Progenitor cell of endocrine pancreas (in vitro differentiated cells): Measurements from ENCODE around the gene DNAJC27. TPM values are rescaled to one million over a fixed set of nuclear protein-coding genes. Genes with fewer than 3 reads are reported as not detected.

ENCODE experiments used
- DNase-seq: peaks from one replicate; pipeline ENCODE4 v3.0.0; 2021; ENCODE audit warnings: low spot score; ENCODE audit not compliant: unreplicated experiment
- H3K27ac Mint-ChIP-seq: 2 replicates; pipeline ENCODE4 v1.8.0; 2021; ENCODE audit warnings: mild to moderate bottlenecking, moderate library complexity, mixed read lengths
- H3K27me3 Mint-ChIP-seq: 2 replicates; pipeline ENCODE4 v1.8.0; 2021; ENCODE audit warnings: mixed read lengths
- H3K36me3 Mint-ChIP-seq: 2 replicates; pipeline ENCODE4 v1.8.0; 2022; ENCODE audit warnings: mixed read lengths; ENCODE audit not compliant: insufficient read depth
- H3K4me1 Mint-ChIP-seq: 2 replicates; pipeline ENCODE4 v1.8.0; 2021; ENCODE audit warnings: low read depth, mixed read lengths
- H3K4me3 Mint-ChIP-seq: 2 replicates; pipeline ENCODE4 v1.8.0; 2021; ENCODE audit warnings: low read depth, mild to moderate bottlenecking, moderate library complexity, mixed read lengths
- H3K9me3 Mint-ChIP-seq: 2 replicates; pipeline ENCODE4 v1.8.0; 2021; ENCODE audit warnings: low read depth, mixed read lengths
- CTCF ChIP-seq: fragments of 200-600 bp; sonication (generic); IDR thresholded peaks from one replicate; pipeline ENCODE4 v1.5.0; 2021; ENCODE audit warnings: antibody characterized with exemption, mild to moderate bottlenecking; ENCODE audit not compliant: unreplicated experiment
- total RNA-seq: library from RNA; stranded (reverse); gene quantifications from 2 replicates; pipeline ENCODE4 v1.2.1, GENCODE V29; 2021

The DNAJC27 gene
- total RNA-seq, 1 donor from 2014 or later: 11.3 TPM

- H3K36me3 Mint-ChIP-seq: peaks cover 58% of the 10 kb centered on the region
- H3K4me3 Mint-ChIP-seq: no peak overlapping the region
- no peaks in the 10 kb centered on the region for H3K27me3 Mint-ChIP-seq
- no peak for TF ChIP-seq CTCF
- H3K27ac Mint-ChIP-seq: no peak overlapping the region
- peaks cover 11% of the 10 kb centered on the region for H3K9me3 Mint-ChIP-seq
- no peaks in the 10 kb centered on the region for H3K4me1 Mint-ChIP-seq
- DNase-seq: no peak
Observed at GRCh38 chr2:24957976-24958375, 13.8 kb downstream of the DNAJC27 start.

GRCh38 chr2:24957221-24957620 lies 14.5 kb downstream of the DNAJC27 start:
- Mint-ChIP-seq H3K9me3 (peaks cover 11% of the 10 kb centered on the region), H3K27me3 (no peaks in the 10 kb centered on the region), H3K4me3 (no peak overlapping the region), H3K27ac (no peak overlapping the region), H3K4me1 (no peaks in the 10 kb centered on the region), H3K36me3 (peaks cover 59% of the 10 kb centered on the region)
- TF ChIP-seq CTCF: no peak
- DNase-seq: no peak

- no peak overlapping the region for H3K4me3 Mint-ChIP-seq
- H3K4me1 Mint-ChIP-seq: no peaks in the 10 kb centered on the region
- DNase-seq: no peak
- H3K27me3 Mint-ChIP-seq: no peaks in the 10 kb centered on the region
- H3K36me3 Mint-ChIP-seq: peaks cover 68% of the 10 kb centered on the region
- H3K27ac Mint-ChIP-seq: no peak overlapping the region
- TF ChIP-seq CTCF: no peak
- H3K9me3 Mint-ChIP-seq: peaks cover 11% of the 10 kb centered on the region
Observed at GRCh38 chr2:24955921-24956320, 15.8 kb downstream of the DNAJC27 start.

GRCh38 chr2:24955232-24955631 lies 16.5 kb downstream of the DNAJC27 start:
- peaks cover 69% of the 10 kb centered on the region for H3K36me3 Mint-ChIP-seq
- no peak for DNase-seq
- no peak overlapping the region for H3K4me3 Mint-ChIP-seq
- H3K27ac Mint-ChIP-seq: no peak overlapping the region
- H3K27me3 Mint-ChIP-seq: no peaks in the 10 kb centered on the region
- H3K9me3 Mint-ChIP-seq: peaks cover 11% of the 10 kb centered on the region
- no peak for TF ChIP-seq CTCF
- H3K4me1 Mint-ChIP-seq: no peaks in the 10 kb centered on the region

- no peak for DNase-seq
- TF ChIP-seq CTCF: no peak
- no peaks in the 10 kb centered on the region for H3K27me3 Mint-ChIP-seq
- H3K27ac Mint-ChIP-seq: no peak overlapping the region
- peaks cover 3% of the 10 kb centered on the region for H3K9me3 Mint-ChIP-seq
- H3K4me1 Mint-ChIP-seq: no peaks in the 10 kb centered on the region
- no peak overlapping the region for H3K4me3 Mint-ChIP-seq
- H3K36me3 Mint-ChIP-seq: peaks cover 37% of the 10 kb centered on the region
Observed at GRCh38 chr2:24950102-24950501, 21.7 kb downstream of the DNAJC27 start.
